Adrenal gland (tissue), 5 donors: Measurements from ENCODE around the gene SWI5.

ENCODE experiments used
- POLR2A ChIP-seq, 2 donors: fragments of 450-650 bp; IDR thresholded peaks; one replicate each; pipeline ENCODE4 v1.6.1; 2017; ENCODE audit warnings: antibody characterized with exemption in 2 of 2, mild to moderate bottlenecking in 2 of 2, moderate library complexity in 1 of 2
- TF ChIP-seq, protein P1 (sequence below), 6 experiments: fragments of 450-650 bp in 4 of 6; fragments of 200-600 bp in 2 of 6; sonication (generic) in 1 of 6; IDR thresholded peaks; 1 replicate in 5 of 6; 2 replicates in 1 of 6; pipeline versions ENCODE4 v1.5.1 to v1.8.0; 2016 to 2021; ENCODE audit warnings: antibody characterized with exemption in 6 of 6, mild to moderate bottlenecking in 2 of 6, moderate library complexity in 1 of 6
- donor health status: DM: no; HTN: no; CAD: no.

DNA sequence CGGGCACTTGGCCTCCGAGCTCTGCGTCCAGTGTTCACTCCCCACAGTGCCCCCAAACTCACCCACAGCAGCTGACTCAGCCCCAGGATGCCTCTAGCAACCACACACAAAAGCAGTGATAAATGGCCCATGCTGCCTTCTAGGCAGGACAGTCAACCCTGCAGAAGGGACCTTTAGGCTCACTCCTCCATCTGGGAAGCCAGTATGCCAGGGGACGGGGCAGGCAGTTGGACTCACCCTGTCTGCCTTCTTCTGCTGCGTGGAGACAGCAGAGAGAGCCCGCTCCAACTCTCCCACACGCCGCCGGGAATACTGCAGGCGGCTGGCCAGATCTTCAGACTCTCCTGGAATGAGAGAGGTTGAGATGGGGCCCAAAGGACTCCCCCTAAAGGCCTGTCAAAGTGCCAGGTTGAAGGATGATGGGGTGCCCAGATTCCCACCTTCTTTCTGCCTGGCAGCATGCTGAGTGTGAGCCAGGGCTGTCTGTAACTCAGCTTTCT lies 10.7 kb upstream of the SWI5 start:
- TF ChIP-seq, protein P1, sequence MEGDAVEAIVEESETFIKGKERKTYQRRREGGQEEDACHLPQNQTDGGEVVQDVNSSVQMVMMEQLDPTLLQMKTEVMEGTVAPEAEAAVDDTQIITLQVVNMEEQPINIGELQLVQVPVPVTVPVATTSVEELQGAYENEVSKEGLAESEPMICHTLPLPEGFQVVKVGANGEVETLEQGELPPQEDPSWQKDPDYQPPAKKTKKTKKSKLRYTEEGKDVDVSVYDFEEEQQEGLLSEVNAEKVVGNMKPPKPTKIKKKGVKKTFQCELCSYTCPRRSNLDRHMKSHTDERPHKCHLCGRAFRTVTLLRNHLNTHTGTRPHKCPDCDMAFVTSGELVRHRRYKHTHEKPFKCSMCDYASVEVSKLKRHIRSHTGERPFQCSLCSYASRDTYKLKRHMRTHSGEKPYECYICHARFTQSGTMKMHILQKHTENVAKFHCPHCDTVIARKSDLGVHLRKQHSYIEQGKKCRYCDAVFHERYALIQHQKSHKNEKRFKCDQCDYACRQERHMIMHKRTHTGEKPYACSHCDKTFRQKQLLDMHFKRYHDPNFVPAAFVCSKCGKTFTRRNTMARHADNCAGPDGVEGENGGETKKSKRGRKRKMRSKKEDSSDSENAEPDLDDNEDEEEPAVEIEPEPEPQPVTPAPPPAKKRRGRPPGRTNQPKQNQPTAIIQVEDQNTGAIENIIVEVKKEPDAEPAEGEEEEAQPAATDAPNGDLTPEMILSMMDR (IDR thresholded peaks at IDR 0.05) = no peak
- no peak for TF ChIP-seq POLR2A (IDR thresholded peaks at IDR 0.05)
